GM19324 (cell line): Measurements from ENCODE around the gene OR12D2.
"Not testable (repeated sequence)": the region's sequence is repeated elsewhere in the genome, so short reads cannot be mapped to it uniquely, and the experiment has no call there.

ENCODE experiments used
- ATAC-seq: cut with Tn5 transposase; IDR thresholded peaks from one replicate; pipeline ENCODE4 v1.9.1; 2021; ENCODE audit warnings: mild to moderate bottlenecking, moderate library complexity; ENCODE audit not compliant: unreplicated experiment, low FRiP score

OR12D2 gene, protein sequence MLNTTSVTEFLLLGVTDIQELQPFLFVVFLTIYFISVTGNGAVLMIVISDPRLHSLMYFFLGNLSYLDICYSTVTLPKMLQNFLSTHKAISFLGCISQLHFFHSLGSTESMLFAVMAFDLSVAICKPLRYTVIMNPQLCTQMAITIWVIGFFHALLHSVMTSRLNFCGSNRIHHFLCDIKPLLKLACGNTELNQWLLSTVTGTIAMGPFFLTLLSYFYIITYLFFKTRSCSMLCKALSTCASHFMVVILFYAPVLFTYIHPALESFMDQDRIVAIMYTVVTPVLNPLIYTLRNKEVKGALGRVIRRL

DNA sequence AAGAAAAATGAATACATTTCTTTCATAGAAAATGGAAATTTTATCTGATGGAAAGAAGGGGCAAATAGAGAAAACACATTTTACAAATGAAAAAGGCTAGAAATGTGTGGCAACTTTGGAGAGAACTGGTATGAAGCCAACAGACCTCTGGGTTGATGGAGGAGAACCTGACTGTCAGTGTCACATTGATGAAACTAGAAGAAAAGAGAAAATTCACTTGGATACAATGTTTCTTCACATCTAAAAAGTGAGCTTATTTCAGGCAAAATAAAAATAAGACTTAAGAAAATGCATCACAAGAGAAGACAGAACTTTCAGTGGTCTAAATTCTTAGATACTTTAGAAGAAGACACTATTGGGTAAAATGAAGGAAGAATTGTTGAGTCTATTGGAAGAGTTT lies at the start of gene OR12D2:
OR12D2 (plus strand) TSS at position 301 of the 400 bp plus-strand sequence. CDS start 1,069 bp downstream, outside the sequence.
- ATAC-seq: no peak

- ATAC-seq: not testable (repeated sequence)
Observed at GRCh38 chr6:29349348-29349747, 46.1 kb upstream of the OR12D2 start.

- ATAC-seq: no peak
Observed at GRCh38 chr6:29354980-29355379, 40.5 kb upstream of the OR12D2 start.

DNA sequence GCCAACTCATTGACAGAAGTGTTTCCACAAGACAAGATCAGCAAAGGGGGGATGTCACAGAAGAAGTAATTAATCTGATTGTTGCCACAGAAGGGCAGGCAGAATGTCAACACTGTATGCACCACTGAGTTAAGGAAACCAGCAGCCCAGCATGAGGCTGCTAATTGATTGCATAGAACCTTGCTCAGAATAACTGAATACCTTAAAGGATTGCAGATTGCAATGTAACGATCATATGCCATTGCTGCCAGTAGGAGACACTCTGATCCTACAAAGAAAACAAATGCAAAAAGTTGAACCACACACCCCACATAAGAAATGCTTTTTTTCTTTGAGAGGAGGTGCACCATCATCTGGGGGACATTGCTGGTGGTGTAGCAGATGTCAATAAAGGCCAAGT lies 39.8 kb upstream of the OR12D2 start:
- ATAC-seq: no peak

GRCh38 chr6:29368765-29369164 lies 26.7 kb upstream of the OR12D2 start, which contains the start of gene OR5V1:
TSS of gene OR5V1 (minus strand) at chr6:29368865. CDS start at chr6:29356195, 12,670 bp downstream.
- ATAC-seq: no peak

GRCh38 chr6:29375191-29375590 lies 20.2 kb upstream of the OR12D2 start, which contains the start of gene OR12D3:
TSS of gene OR12D3 (minus strand) at chr6:29375291. CDS start at chr6:29375287, 4 bp downstream.
- no peak for ATAC-seq

DNA sequence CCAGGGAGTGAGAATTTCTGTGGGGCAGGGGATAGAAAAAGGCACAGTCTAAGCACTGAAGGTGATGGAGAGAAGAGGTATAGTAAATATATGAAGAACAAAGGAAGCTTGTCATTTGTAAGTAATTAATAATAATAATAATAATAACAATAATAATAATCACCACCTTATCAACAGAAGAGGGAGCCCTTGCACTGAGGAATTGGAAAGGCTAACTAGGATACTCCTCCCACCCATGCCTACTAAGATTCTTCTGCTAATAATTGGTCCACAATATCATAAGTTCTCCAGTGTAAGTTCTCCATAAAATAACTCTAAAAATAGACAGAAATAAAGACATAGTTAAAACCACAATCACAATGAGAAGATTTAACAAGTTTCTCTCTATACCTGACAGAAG lies 19.4 kb upstream of the OR12D2 start:
- no peak for ATAC-seq

GRCh38 chr6:29388533-29388932 lies 6.9 kb upstream of the OR12D2 start:
- no peak for ATAC-seq

DNA sequence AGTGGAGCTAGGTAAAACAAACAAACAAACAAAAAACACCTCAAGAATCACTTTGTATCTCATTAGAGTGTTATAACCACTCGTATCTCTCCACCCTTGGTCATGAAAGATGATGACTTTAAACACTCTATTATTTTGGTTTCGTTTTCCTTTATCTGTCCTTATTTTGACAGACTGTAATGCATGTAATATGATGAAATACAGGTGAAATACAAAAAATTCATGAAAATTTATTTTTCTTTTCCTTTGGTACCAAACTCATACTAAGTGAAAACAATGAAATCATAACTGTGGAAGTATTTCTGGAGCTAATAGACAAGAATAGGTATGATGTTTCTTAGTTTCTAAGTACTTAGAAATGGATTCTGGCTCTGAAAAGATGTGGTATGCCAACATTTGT lies 4.1 kb downstream of the OR12D2 start:
- ATAC-seq: no peak

DNA sequence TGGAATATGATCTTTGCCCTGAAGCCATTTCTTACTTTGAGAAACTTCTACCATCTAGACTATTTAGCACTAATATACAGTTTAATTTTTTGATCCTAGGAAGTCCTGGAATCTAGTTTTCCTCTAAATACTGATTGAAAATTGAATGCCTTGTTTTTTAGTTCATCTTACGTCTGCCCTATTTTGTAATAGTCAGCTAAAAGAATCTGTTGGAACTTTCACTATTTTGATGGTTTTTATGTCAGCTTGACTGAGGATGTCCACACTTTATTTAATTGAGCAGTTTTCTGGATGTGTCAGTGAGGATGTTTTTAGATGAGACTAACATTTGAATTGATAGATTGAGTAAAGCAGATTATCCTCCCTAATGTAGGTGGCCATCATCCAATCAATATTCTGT lies 8.4 kb downstream of the OR12D2 start:
- no peak for ATAC-seq

DNA sequence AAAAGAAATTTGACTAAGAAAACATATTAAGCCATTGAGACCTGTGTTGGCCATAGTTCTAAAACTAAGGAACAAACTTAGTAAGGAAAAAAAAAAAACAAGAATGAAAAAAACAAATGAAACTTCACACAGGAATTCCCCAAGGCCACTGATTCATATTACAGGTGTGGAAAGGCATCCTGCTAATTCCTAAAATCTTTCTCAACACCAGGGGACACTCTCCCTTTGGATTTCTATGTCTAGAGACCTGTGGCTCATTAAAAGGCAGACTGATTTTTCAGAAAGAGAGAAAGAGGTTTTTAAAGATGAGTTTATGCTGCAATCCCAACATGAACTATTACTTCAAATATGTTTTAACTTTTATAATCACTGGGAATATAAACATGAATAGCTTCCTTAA lies 19.2 kb downstream of the OR12D2 start, which contains the start of gene OR12D1:
OR12D1 (plus strand) TSS at position 341 of the 400 bp plus-strand sequence.
- ATAC-seq: no peak

GRCh38 chr6:29419516-29419915 lies 24.1 kb downstream of the OR12D2 start:
- no peak for ATAC-seq

GRCh38 chr6:29424168-29424567 lies 28.7 kb downstream of the OR12D2 start:
- no peak for ATAC-seq

GRCh38 chr6:29424575-29424974 lies 29.1 kb downstream of the OR12D2 start:
- ATAC-seq: no peak

DNA sequence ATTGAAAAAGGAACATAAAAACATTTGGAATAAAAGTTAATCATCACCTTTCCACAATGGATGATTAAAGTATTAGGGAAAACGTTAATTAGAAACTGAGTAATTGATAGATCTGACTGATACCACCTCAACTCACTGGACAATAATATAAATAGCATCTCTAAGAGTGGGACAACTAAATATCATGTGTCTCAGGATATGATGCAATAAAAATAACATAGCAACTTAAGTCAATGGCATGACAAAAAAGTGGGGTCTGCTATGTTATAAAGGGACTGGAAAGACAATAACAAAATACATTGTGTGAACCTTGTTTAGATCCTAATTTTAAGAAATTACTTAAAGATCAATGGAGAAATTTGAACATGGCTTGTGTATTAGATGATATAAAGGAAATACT lies 29.6 kb downstream of the OR12D2 start:
- ATAC-seq: no peak

GRCh38 chr6:29426654-29427053 lies 31.2 kb downstream of the OR12D2 start:
- ATAC-seq: no peak

DNA sequence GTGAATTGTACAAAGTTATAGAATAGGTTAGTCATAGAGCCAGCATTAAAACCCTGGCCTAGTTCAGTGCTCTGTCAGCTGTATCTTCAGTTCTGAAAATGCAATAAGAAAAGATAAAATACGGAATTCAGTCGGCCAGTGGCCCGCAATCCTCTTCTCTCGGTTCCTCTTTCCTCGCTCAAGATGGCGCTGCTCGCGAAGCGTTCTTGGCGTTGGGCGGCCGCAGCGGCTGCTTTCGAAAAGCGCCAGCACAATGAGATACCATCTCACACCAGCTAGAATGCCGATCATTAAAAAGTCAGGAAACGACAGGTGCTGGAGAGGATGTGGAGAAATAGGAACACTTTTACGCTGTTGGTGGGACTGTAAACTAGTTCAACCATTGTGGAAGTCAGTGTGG lies 41.3 kb downstream of the OR12D2 start:
- ATAC-seq: not testable (repeated sequence)

- no peak for ATAC-seq
Observed at GRCh38 chr6:29439006-29439405, 43.6 kb downstream of the OR12D2 start, which contains the start of gene OR10C1. TSS of gene OR10C1 (plus strand) at chr6:29439306. CDS start at chr6:29440016, 710 bp downstream.

GRCh38 chr6:29442719-29443118 lies 47.3 kb downstream of the OR12D2 start:
- ATAC-seq: no peak

DNA sequence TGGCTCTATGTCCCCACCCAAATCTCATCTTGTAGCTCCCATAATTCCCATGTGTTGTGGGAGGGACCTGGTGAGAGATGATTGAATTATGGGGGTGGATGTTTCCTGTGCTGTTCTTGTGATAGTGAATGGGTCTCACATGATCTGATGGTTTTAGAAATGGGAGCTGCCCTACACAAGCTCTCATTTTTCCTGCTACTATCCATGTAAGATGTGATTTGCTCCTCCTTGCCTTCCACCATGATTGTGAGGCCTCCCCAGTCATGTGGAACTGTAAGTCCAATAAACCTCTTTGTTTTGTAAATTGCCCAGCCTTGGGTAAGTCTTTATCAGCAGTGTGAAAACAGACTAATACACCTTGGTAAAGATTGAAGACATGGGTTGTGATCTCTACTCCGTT lies 48.6 kb downstream of the OR12D2 start:
- ATAC-seq: not testable (repeated sequence)
